ENCODE data around the gene IL20RA. TPM values are rescaled to one million over a fixed set of nuclear protein-coding genes. Genes with fewer than 3 reads are reported as not detected.

Gene IL20RA
- total RNA-seq, 1 donor from 2014 or later, result 0.40 TPM

- DNase-seq (ENCODE audit: low read depth in 2 of 2), result no peak
Measured at GRCh38 chr6:137046871-137047412, 2.2 kb upstream of the IL20RA start.

GRCh38 chr6:137045222-137045789, 541 bp upstream of the IL20RA start:
- no peak for DNase-seq (ENCODE audit: low read depth in 2 of 2)

GRCh38 chr6:137043710-137044365, 927 bp downstream of the IL20RA start:
- DNase-seq (ENCODE audit: low read depth in 2 of 2), result peak; percentile 25 to 29

- no peak for DNase-seq (ENCODE audit: low read depth in 2 of 2)
Measured at GRCh38 chr6:137040393-137040792, 4.4 kb downstream of the IL20RA start.

GRCh38 chr6:137039010-137039409, 5.8 kb downstream of the IL20RA start:
- no peak for DNase-seq (ENCODE audit: low read depth in 2 of 2)

- DNase-seq (ENCODE audit: low read depth in 2 of 2), result no peak
Measured at GRCh38 chr6:137036566-137037300, 8.0 kb downstream of the IL20RA start.

GRCh38 chr6:137033828-137034227, 10.9 kb downstream of the IL20RA start:
- DNase-seq (ENCODE audit: low read depth in 2 of 2), result no peak

- DNase-seq (ENCODE audit: low read depth in 2 of 2), result no peak
Measured at GRCh38 chr6:137031122-137031521, 13.6 kb downstream of the IL20RA start.

GRCh38 chr6:137028912-137029311, 15.9 kb downstream of the IL20RA start:
- DNase-seq (ENCODE audit: low read depth in 2 of 2), result no peak

GRCh38 chr6:137025786-137026730, 18.7 kb downstream of the IL20RA start:
- peak; percentile 58 to 85 for DNase-seq (ENCODE audit: low read depth in 2 of 2)

GRCh38 chr6:137024237-137024990, 20.4 kb downstream of the IL20RA start:
- peak in 1 of 2 donors; percentile 26 for DNase-seq (ENCODE audit: low read depth in 2 of 2)

GRCh38 chr6:137020776-137021175, 24.0 kb downstream of the IL20RA start:
- DNase-seq (ENCODE audit: low read depth in 2 of 2), result no peak

GRCh38 chr6:137019476-137020272, 25.1 kb downstream of the IL20RA start:
- no peak for DNase-seq (ENCODE audit: low read depth in 2 of 2)

- no peak for DNase-seq (ENCODE audit: low read depth in 2 of 2)
Measured at GRCh38 chr6:137017081-137017480, 27.7 kb downstream of the IL20RA start.

- no peak for DNase-seq (ENCODE audit: low read depth in 2 of 2)
Measured at GRCh38 chr6:137016356-137016755, 28.4 kb downstream of the IL20RA start.

GRCh38 chr6:137015943-137016342, 28.8 kb downstream of the IL20RA start:
- DNase-seq (ENCODE audit: low read depth in 2 of 2), result no peak

- DNase-seq (ENCODE audit: low read depth in 2 of 2), result peak; percentile 36 to 54
Measured at GRCh38 chr6:137013738-137014602, 30.8 kb downstream of the IL20RA start.

- DNase-seq (ENCODE audit: low read depth in 2 of 2), result no peak
Measured at GRCh38 chr6:137013031-137013430, 31.7 kb downstream of the IL20RA start.

GRCh38 chr6:137011406-137011805, 33.4 kb downstream of the IL20RA start:
- DNase-seq (ENCODE audit: low read depth in 2 of 2), result peak in 1 of 2 donors; percentile 7
